Liver (tissue), 9 donors: ENCODE data around the gene SLC2A8. TPM values are rescaled to one million over a fixed set of nuclear protein-coding genes. Genes with fewer than 3 reads are reported as not detected.

Source experiments
- DNase-seq: peaks from one replicate; pipeline ENCODE4 v3.0.0-alpha.2; 2017; ENCODE audit warnings: low spot score
- H3K27ac ChIP-seq, 2 donors: one replicate each; pipeline ENCODE4 v1.7.0; 2013; ENCODE audit warnings: inconsistent platforms in 2 of 2, low read length in 2 of 2, control low read depth in 1 of 2, low read depth in 1 of 2, mild to moderate bottlenecking in 1 of 2
- H3K27me3 ChIP-seq, 4 donors: one replicate each; pipeline versions ENCODE4 v1.6.1 to v1.7.0; 2013; ENCODE audit warnings: low read length in 3 of 4, inconsistent platforms in 1 of 4, mild to moderate bottlenecking in 1 of 4, moderate library complexity in 1 of 4; ENCODE audit not compliant: control insufficient read depth in 4 of 4, insufficient read depth in 4 of 4
- H3K36me3 ChIP-seq, 4 donors: one replicate each; pipeline versions ENCODE4 v1.6.1 to v1.7.0; 2013; ENCODE audit warnings: low read length in 3 of 4, mild to moderate bottlenecking in 3 of 4, low read depth in 1 of 4, moderate library complexity in 1 of 4; ENCODE audit not compliant: control insufficient read depth in 4 of 4, insufficient read depth in 3 of 4
- H3K4me1 ChIP-seq, 4 donors: one replicate each; pipeline versions ENCODE4 v1.6.1 to v1.7.0; 2013; ENCODE audit warnings: low read length in 3 of 4, mild to moderate bottlenecking in 3 of 4, moderate library complexity in 1 of 4; ENCODE audit not compliant: control insufficient read depth in 4 of 4, insufficient read depth in 4 of 4
- H3K4me3 ChIP-seq, 3 donors: one replicate each; pipeline versions ENCODE4 v1.6.1 to v1.7.0; 2013; ENCODE audit warnings: low read length in 3 of 3, control low read depth in 1 of 3, low read depth in 1 of 3, mild to moderate bottlenecking in 1 of 3
- H3K9ac ChIP-seq, 2 donors: one replicate each; pipeline ENCODE4 v1.7.0; 2013; ENCODE audit warnings: low read length in 2 of 2, mild to moderate bottlenecking in 2 of 2, moderate library complexity in 2 of 2, control low read depth in 1 of 2, low read depth in 1 of 2
- H3K9me3 ChIP-seq, 4 donors: one replicate each; pipeline versions ENCODE4 v1.6.1 to v1.7.0; 2013; ENCODE audit warnings: low read length in 3 of 4; ENCODE audit not compliant: control insufficient read depth in 4 of 4
- ATF3 ChIP-seq: IDR thresholded peaks from 2 replicates; pipeline ENCODE4 v1.6.1; 2016; ENCODE audit warnings: antibody characterized with exemption
- CTCF ChIP-seq: fragments of 150-350 bp; IDR thresholded peaks from 2 replicates; pipeline ENCODE4 v1.5.1; 2017; ENCODE audit warnings: improper control_type of control experiment, low read depth, low read length; ENCODE audit not compliant: missing input control
- EGR1 ChIP-seq, 2 donors: IDR thresholded peaks; 2 replicates each; pipeline ENCODE4 v1.6.1; 2016 to 2018; ENCODE audit warnings: antibody characterized with exemption in 2 of 2, low read depth in 2 of 2
- FOXA1 ChIP-seq: IDR thresholded peaks from 2 replicates; pipeline ENCODE4 v1.6.1; 2016; ENCODE audit warnings: antibody characterized with exemption
- FOXA2 ChIP-seq: IDR thresholded peaks from 2 replicates; pipeline ENCODE4 v1.6.1; 2016; ENCODE audit warnings: antibody characterized with exemption
- GABPA ChIP-seq, 2 donors: IDR thresholded peaks in 1 of 2; conservative IDR thresholded peaks in 1 of 2; 2 replicates each; pipeline ENCODE4 v1.6.1; 2016; ENCODE audit warnings: antibody characterized with exemption in 2 of 2, mild to moderate bottlenecking in 1 of 2, moderate library complexity in 1 of 2
- HNF4A ChIP-seq, 2 donors: conservative IDR thresholded peaks; 2 replicates each; pipeline ENCODE4 v1.6.1; 2016; ENCODE audit warnings: antibody characterized with exemption in 2 of 2, mild to moderate bottlenecking in 2 of 2
- HNF4G ChIP-seq: IDR thresholded peaks from 2 replicates; pipeline ENCODE4 v1.6.1; 2016; ENCODE audit warnings: antibody characterized with exemption
- JUND ChIP-seq, 2 donors: IDR thresholded peaks; 2 replicates each; pipeline ENCODE4 v1.6.1; 2016; ENCODE audit warnings: antibody characterized with exemption in 2 of 2
- NR2F2 ChIP-seq: IDR thresholded peaks from 2 replicates; pipeline ENCODE4 v1.6.1; 2016; ENCODE audit warnings: antibody characterized with exemption
- RAD21 ChIP-seq, 2 donors: IDR thresholded peaks; 2 replicates each; pipeline ENCODE4 v1.6.1; 2016; ENCODE audit warnings: antibody characterized with exemption in 2 of 2, mild to moderate bottlenecking in 2 of 2
- REST ChIP-seq: IDR thresholded peaks from 2 replicates; pipeline ENCODE4 v1.6.1; 2016; ENCODE audit warnings: antibody characterized with exemption, mild to moderate bottlenecking
- RXRA ChIP-seq, 2 donors: IDR thresholded peaks; 2 replicates each; pipeline ENCODE4 v1.6.1; 2017 to 2018; ENCODE audit warnings: antibody characterized with exemption in 2 of 2, mild to moderate bottlenecking in 1 of 2
- SP1 ChIP-seq: IDR thresholded peaks from 2 replicates; pipeline ENCODE4 v1.6.1; 2018; ENCODE audit warnings: antibody characterized with exemption, mild to moderate bottlenecking
- TAF1 ChIP-seq: conservative IDR thresholded peaks from 2 replicates; pipeline ENCODE4 v1.6.1; 2016; ENCODE audit warnings: antibody characterized with exemption, mild to moderate bottlenecking
- YY1 ChIP-seq: IDR thresholded peaks from 2 replicates; pipeline ENCODE4 v1.6.1; 2016; ENCODE audit warnings: antibody characterized with exemption, mild to moderate bottlenecking
- WGBS: extraction: QIAGEN DNeasy Blood & Tissue Kit; methylation state at CpG from one replicate; pipeline ENCODE4 v1.1.7; 2013; 5-methylcytosine and 5-hydroxymethylcytosine counted together
- polyA plus RNA-seq, 2 donors: library from polyadenylated mRNA; stranded (reverse) in 1 of 2; unstranded in 1 of 2; fragments of 200-250 nt in 1 of 2; fragments of >200 nt in 1 of 2; fragmentation: Nextera tagmentation in 1 of 2; extraction: Ambion mirVana in 1 of 2; gene quantifications; one replicate each; pipeline versions ENCODE4 v1.2.1 to v1.2.3, GENCODE V29; 2013 to 2015
- total RNA-seq, 2 donors: library from RNA; depleted of rRNA; stranded (reverse); fragments of >200 nt; gene quantifications; one replicate each; pipeline ENCODE4 v1.2.3, GENCODE V29; 2014
- donor health status: healthy.
- donor health status: healthy.
- donor health status: healthy.
- donor health status: healthy.
- donor health status: healthy.

The SLC2A8 gene
- 10 to 100 TPM; 10.9 to 18.7 TPM for total RNA-seq
- polyA plus RNA-seq: 10 to 100 TPM; 21.1 to 24.5 TPM

GRCh38 chr9:127396808-127397645 is at the start of gene SLC2A8:
TSS of gene SLC2A8 (plus strand) at chr9:127397169. CDS start at chr9:127397231, 62 bp downstream.
- peak within 1 kb of the TSS; percentile 24 to 54 for H3K9ac ChIP-seq
- peaks cover 2 to 21% (median 17%) of the 10 kb centered on the region in 4 donors for H3K4me1 ChIP-seq
- under 1% methylated on average over 87 of the region's 87 CpGs for WGBS
- peak within 1 kb of the TSS; percentile 75 to 81 for H3K27ac ChIP-seq
- peaks cover 0 to 5% (median 2%) of the 10 kb centered on the region in 4 donors for H3K36me3 ChIP-seq
- H3K4me3 ChIP-seq: peak within 1 kb of the TSS; percentile 68 to 90 (median 81)
- no peaks in the 10 kb centered on the region for H3K27me3 ChIP-seq
- peak; percentile 98 for DNase-seq
- peak; percentile 14 for TF ChIP-seq CTCF
- TF ChIP-seq RAD21 (IDR thresholded peaks at IDR 0.05): peak; percentile 29 to 51
- peak in 1 of 2 donors; percentile 72 for TF ChIP-seq GABPA (IDR thresholded peaks at IDR 0.05 in 1 of 2, conservative IDR thresholded peaks at IDR 0.05 in 1 of 2)
- no peak for TF ChIP-seq JUND (IDR thresholded peaks at IDR 0.05)
- TF ChIP-seq SP1: peak; percentile 99
- peak; percentile 5 for TF ChIP-seq TAF1
- peak; percentile 74 for TF ChIP-seq YY1
- TF ChIP-seq RXRA (IDR thresholded peaks at IDR 0.05): peak in 1 of 2 donors; percentile 32
- peak; percentile 82 for TF ChIP-seq HNF4G
- no peak for TF ChIP-seq FOXA1
- no peak for TF ChIP-seq ATF3
- TF ChIP-seq REST: peak; percentile 39
- TF ChIP-seq EGR1 (IDR thresholded peaks at IDR 0.05; ENCODE audit: low read depth in 2 of 2): peak in 1 of 2 donors; percentile 19
- peak; percentile 86 to 89 for TF ChIP-seq HNF4A (conservative IDR thresholded peaks at IDR 0.05)
- TF ChIP-seq FOXA2: no peak
- no peak for TF ChIP-seq NR2F2
- no peaks in the 10 kb centered on the region for H3K9me3 ChIP-seq
